Measurements from ENCODE around the gene TSPAN9. TPM values are rescaled to one million over a fixed set of nuclear protein-coding genes. Genes with fewer than 3 reads are reported as not detected.

The TSPAN9 gene
- total and polyA plus RNA-seq, 4 donors = 23.0 to 72.3 (median 33.9) TPM

- no peak for ATAC-seq (ENCODE audit: insufficient read depth, low FRiP score)
- no peak for DNase-seq
- peaks cover 0 to 4% (median 2%) of the 10 kb centered on the region in 4 donors for H3K36me3 ChIP-seq (ENCODE audit: control insufficient read depth in 4 of 4, insufficient read depth in 4 of 4, low read length in 4 of 4)
- WGBS, 2 donors = 77 to 80% methylated on average over 11 of the region's 11 CpGs
- no peak overlapping the region for H3K9ac ChIP-seq (ENCODE audit: insufficient read depth in 1 of 2, low read length in 2 of 2)
- H3K4me1 ChIP-seq (ENCODE audit: control insufficient read depth in 5 of 5, insufficient read depth in 5 of 5, low read length in 5 of 5) = peaks cover 6 to 30% (median 27%) of the 10 kb centered on the region in 5 donors
- peaks cover 0 to 16% (median 2%) of the 10 kb centered on the region in 3 donors for H3K27me3 ChIP-seq (ENCODE audit: control insufficient read depth in 3 of 3, insufficient read depth in 3 of 3, low read length in 2 of 3)
- TF ChIP-seq, protein P1, sequence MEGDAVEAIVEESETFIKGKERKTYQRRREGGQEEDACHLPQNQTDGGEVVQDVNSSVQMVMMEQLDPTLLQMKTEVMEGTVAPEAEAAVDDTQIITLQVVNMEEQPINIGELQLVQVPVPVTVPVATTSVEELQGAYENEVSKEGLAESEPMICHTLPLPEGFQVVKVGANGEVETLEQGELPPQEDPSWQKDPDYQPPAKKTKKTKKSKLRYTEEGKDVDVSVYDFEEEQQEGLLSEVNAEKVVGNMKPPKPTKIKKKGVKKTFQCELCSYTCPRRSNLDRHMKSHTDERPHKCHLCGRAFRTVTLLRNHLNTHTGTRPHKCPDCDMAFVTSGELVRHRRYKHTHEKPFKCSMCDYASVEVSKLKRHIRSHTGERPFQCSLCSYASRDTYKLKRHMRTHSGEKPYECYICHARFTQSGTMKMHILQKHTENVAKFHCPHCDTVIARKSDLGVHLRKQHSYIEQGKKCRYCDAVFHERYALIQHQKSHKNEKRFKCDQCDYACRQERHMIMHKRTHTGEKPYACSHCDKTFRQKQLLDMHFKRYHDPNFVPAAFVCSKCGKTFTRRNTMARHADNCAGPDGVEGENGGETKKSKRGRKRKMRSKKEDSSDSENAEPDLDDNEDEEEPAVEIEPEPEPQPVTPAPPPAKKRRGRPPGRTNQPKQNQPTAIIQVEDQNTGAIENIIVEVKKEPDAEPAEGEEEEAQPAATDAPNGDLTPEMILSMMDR (IDR thresholded peaks at IDR 0.05; ENCODE audit: control extremely low read depth, extremely low read depth) = no peak
- no peaks in the 10 kb centered on the region for H3K9me3 ChIP-seq (ENCODE audit: control insufficient read depth in 4 of 4, insufficient read depth in 3 of 4, low read length in 3 of 4)
- no peak overlapping the region for H3K4me3 ChIP-seq
- H3K27ac ChIP-seq (ENCODE audit: low read depth in 1 of 2, low read length in 1 of 2) = peak overlapping the region in 1 of 2 donors; percentile 92
Measured at GRCh38 chr12:3202096-3202495, 124.9 kb downstream of the TSPAN9 start.

- Histone ChIP-seq H3K9ac (ENCODE audit: insufficient read depth in 1 of 2, low read length in 2 of 2) (no peak overlapping the region), H3K36me3 (ENCODE audit: control insufficient read depth in 4 of 4, insufficient read depth in 4 of 4, low read length in 4 of 4) (peaks cover 0 to 4% (median under 1%) of the 10 kb centered on the region in 4 donors), H3K27ac (ENCODE audit: low read depth in 1 of 2, low read length in 1 of 2) (peak overlapping the region in 1 of 2 donors; percentile 92), H3K4me3 (no peak overlapping the region), H3K4me1 (ENCODE audit: control insufficient read depth in 5 of 5, insufficient read depth in 5 of 5, low read length in 5 of 5) (peaks cover 6 to 34% (median 27%) of the 10 kb centered on the region in 5 donors), H3K9me3 (ENCODE audit: control insufficient read depth in 4 of 4, insufficient read depth in 3 of 4, low read length in 3 of 4) (no peaks in the 10 kb centered on the region), H3K27me3 (ENCODE audit: control insufficient read depth in 3 of 3, insufficient read depth in 3 of 3, low read length in 2 of 3) (peaks cover 0 to 16% (median 2%) of the 10 kb centered on the region in 3 donors)
- 29% methylated on average over 8 of the region's 8 CpGs for WGBS, 2 donors
- DNase-seq = peak; percentile 63 to 74 (median 72)
- TF ChIP-seq, protein P1 (IDR thresholded peaks at IDR 0.05; ENCODE audit: control extremely low read depth, extremely low read depth) = peak; percentile 48
- peak; percentile 45 for ATAC-seq (ENCODE audit: insufficient read depth, low FRiP score)
Measured at GRCh38 chr12:3202734-3203446, 125.7 kb downstream of the TSPAN9 start.

- no peak for DNase-seq
- no peak overlapping the region for H3K9ac ChIP-seq (ENCODE audit: insufficient read depth in 1 of 2, low read length in 2 of 2)
- peak overlapping the region in 1 of 2 donors; percentile 17 for H3K27ac ChIP-seq (ENCODE audit: low read depth in 1 of 2, low read length in 1 of 2)
- peaks cover 6 to 36% (median 27%) of the 10 kb centered on the region in 5 donors for H3K4me1 ChIP-seq (ENCODE audit: control insufficient read depth in 5 of 5, insufficient read depth in 5 of 5, low read length in 5 of 5)
- H3K9me3 ChIP-seq (ENCODE audit: control insufficient read depth in 4 of 4, insufficient read depth in 3 of 4, low read length in 3 of 4) = no peaks in the 10 kb centered on the region
- no peak for ATAC-seq (ENCODE audit: insufficient read depth, low FRiP score)
- WGBS, 2 donors = 48 to 58% methylated on average over 2 of the region's 2 CpGs
- peaks cover 0 to 16% (median 2%) of the 10 kb centered on the region in 3 donors for H3K27me3 ChIP-seq (ENCODE audit: control insufficient read depth in 3 of 3, insufficient read depth in 3 of 3, low read length in 2 of 3)
- TF ChIP-seq, protein P1 (IDR thresholded peaks at IDR 0.05; ENCODE audit: control extremely low read depth, extremely low read depth) = no peak
- H3K4me3 ChIP-seq = no peak overlapping the region
- H3K36me3 ChIP-seq (ENCODE audit: control insufficient read depth in 4 of 4, insufficient read depth in 4 of 4, low read length in 4 of 4) = peaks cover 0 to 4% (median under 1%) of the 10 kb centered on the region in 4 donors
Measured at GRCh38 chr12:3203713-3204112, 126.5 kb downstream of the TSPAN9 start.
